VCaP (cell line): ENCODE measurements around the gene OPRD1.

Experiments
- H3K27ac ChIP-seq: fragments of 450-650 bp; 2 replicates; pipeline ENCODE4 v1.5.1; 2017
- TF ChIP-seq, protein P1 (sequence below): fragments of 450-650 bp; conservative IDR thresholded peaks from 2 replicates; pipeline ENCODE4 v1.5.1; 2017; ENCODE audit warnings: mild to moderate bottlenecking, moderate library complexity

Gene OPRD1

GRCh38 chr1:28778021-28778420, 33.9 kb upstream of the OPRD1 start:
- H3K27ac ChIP-seq: no peak overlapping the region
- TF ChIP-seq, protein P1, sequence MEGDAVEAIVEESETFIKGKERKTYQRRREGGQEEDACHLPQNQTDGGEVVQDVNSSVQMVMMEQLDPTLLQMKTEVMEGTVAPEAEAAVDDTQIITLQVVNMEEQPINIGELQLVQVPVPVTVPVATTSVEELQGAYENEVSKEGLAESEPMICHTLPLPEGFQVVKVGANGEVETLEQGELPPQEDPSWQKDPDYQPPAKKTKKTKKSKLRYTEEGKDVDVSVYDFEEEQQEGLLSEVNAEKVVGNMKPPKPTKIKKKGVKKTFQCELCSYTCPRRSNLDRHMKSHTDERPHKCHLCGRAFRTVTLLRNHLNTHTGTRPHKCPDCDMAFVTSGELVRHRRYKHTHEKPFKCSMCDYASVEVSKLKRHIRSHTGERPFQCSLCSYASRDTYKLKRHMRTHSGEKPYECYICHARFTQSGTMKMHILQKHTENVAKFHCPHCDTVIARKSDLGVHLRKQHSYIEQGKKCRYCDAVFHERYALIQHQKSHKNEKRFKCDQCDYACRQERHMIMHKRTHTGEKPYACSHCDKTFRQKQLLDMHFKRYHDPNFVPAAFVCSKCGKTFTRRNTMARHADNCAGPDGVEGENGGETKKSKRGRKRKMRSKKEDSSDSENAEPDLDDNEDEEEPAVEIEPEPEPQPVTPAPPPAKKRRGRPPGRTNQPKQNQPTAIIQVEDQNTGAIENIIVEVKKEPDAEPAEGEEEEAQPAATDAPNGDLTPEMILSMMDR: no peak

- H3K27ac ChIP-seq: no peak overlapping the region
- TF ChIP-seq, protein P1: no peak
Observed at GRCh38 chr1:28779751-28780408, 32.1 kb upstream of the OPRD1 start.

DNA sequence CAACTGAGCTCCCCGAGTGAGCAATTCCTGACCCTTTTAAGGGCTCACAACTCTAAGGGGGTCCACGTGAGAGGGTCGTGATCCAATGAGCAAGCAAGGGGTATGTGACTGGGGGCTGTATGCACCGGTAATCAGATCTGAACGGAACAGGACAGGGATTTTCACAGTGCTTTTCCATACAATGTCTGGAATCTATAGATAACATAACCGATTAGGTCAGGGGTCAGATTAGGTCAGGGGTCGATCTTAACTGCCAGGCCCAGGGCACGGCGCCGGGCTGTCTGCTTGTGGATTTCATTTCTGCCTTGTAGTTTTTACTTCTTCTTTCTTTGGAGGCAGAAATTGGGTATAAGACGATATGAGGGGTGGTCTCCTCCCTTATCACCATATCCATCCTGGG, 30.7 kb upstream of the OPRD1 start:
- H3K27ac ChIP-seq: no peak overlapping the region
- TF ChIP-seq, protein P1: no peak

DNA sequence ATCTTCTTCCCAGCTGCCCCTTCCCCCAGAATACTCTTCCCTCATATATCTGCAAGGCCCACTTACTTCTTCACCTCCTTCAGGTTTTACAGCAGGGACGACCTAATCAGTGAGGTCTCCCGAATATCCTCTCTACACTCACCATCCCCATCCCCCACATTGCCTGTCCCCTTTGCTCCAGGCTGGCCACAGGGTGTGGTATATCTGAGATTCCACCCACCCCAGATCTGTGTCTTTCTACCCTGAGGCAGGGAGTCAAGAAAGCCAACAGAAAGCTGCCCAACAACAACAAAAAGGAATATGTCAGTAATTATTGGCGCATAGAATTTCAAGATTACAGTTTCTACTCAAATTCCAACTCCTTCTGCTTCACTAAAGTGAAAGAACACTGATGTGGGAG, 30.0 kb upstream of the OPRD1 start:
- TF ChIP-seq, protein P1: no peak
- H3K27ac ChIP-seq: no peak overlapping the region

- TF ChIP-seq, protein P1: no peak
- H3K27ac ChIP-seq: no peak overlapping the region
Observed at GRCh38 chr1:28783363-28783762, 28.6 kb upstream of the OPRD1 start.

GRCh38 chr1:28789412-28789811, 22.6 kb upstream of the OPRD1 start:
- no peak overlapping the region for H3K27ac ChIP-seq
- TF ChIP-seq, protein P1: no peak

DNA sequence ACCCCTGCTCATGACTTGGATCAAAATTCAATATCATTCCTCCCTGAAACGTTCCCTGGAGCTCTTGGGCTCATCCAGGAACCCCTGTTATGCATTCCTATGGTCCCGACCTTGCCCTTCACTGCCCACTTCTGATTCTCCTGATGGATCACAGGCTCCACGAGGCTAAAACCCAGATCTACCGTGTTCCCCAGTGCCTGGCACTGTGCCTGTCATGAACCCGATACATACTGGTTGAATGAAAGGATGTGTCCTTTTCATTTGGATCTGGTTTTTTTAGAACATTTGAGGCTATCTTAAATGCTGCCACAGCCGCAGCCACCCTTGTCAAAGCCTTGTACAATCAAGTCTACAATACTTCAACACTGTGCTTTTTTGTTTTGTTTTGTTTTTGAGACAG, 22.2 kb upstream of the OPRD1 start:
- H3K27ac ChIP-seq: no peak overlapping the region
- TF ChIP-seq, protein P1: no peak
